Right ventricle myocardium superior (tissue), 1 donor: ENCODE results near the gene SYT9. TPM values are rescaled to one million over a fixed set of nuclear protein-coding genes. Genes with fewer than 3 reads are reported as not detected.
"Not testable (repeated sequence)": the region's sequence is repeated elsewhere in the genome, so short reads cannot be mapped to it uniquely, and the experiment has no call there.

Experiments
- ATAC-seq: fragments of 200-7000 bp; cut with Tn5 transposase; one replicate; pipeline ENCODE4 v1.9.1; 2020; ENCODE audit warnings: mild to moderate bottlenecking; ENCODE audit not compliant: poor library complexity
- DNase-seq: peaks from one replicate; pipeline ENCODE4 v3.0.0-alpha.2; 2020
- intact Hi-C: fragments of 100-400 bp; cut with DNase I; formaldehyde crosslinking; loops from one replicate; pipeline ENCODE4 v1.11.2; 2022
- total RNA-seq: library from RNA; stranded (reverse); fragmentation: NEBNext Ultra II Directional; extraction: Animal tissue kit (Norgen Biotek cat#: 25700); gene quantifications from one replicate; pipeline ENCODE4 v1.2.1, GENCODE V29; 2021
- donor health status: DM: no; HTN: yes; CAD: no; lungs with severe emphysema.

SYT9 gene
- total RNA-seq, 1 donor from 2014 or later: 0.13 TPM

DNA sequence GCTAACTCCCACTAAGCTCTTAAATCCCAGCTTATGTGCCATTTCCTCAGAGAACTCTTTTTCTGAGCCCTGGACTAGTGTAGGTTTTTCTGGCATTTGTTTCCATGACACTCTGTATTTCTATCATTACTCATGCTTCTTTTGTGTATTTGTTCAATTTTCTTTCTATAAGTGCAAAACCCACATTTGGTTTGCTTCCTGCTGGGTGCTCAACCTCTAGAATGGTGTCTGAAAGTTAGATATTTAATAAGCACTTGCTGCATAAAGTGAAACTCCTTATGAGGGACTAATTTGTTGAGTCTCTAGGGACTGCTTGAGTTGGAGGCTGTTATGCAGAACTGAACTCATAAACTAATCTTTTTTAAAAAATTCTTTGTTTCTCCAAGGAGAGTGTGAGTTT lies 68.6 kb downstream of the SYT9 start:
- DNase-seq: no peak
- intact Hi-C loops: no loop called here
- no peak for ATAC-seq

DNA sequence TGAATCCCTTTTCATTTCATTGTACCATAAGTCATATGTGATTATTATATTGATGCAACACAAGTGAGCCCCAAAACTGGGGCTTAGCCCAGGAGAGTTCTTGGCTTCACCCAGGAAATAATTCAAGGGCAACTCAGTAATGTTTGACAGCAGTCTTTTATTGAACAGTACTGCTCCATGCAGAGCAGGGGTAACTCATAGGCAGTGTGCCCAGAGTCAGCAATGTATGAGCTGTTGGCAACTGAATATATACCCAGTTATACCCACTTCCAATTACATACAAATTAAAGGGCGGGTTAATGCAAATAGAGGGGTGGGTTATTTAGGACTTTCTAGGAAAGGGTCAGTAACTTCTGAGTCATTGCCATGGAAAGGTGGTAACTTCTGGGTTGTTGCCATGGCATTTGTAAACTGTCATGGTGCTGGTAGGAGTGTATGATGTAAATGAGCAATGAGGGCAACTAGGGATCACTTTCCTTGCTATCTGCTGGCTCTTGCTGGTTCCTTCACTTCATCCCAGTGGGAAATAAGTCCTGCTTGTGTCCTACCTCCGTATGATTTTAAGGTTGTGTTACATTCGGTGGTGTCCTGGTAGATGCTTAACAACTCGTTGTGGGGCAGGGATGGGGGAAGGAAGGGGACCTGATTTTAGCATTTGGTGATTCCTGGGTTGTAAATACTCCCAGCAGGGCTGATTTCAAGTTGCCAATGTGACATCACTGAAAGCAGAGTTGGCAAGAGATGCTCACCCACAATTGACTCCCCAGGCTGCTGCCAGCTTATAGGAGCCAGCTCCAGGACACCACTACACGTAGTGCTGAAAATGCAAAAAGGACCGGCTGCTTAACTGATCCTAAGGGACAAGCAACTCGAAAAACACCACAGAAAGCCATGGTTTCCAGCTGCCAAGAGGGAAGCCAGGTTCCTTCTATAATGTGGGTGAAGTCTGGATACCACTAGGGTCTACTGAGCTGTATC lies 70.1 kb downstream of the SYT9 start:
- DNase-seq (no peak), ATAC-seq (no peak)
- intact Hi-C loops: no loop called here

DNA sequence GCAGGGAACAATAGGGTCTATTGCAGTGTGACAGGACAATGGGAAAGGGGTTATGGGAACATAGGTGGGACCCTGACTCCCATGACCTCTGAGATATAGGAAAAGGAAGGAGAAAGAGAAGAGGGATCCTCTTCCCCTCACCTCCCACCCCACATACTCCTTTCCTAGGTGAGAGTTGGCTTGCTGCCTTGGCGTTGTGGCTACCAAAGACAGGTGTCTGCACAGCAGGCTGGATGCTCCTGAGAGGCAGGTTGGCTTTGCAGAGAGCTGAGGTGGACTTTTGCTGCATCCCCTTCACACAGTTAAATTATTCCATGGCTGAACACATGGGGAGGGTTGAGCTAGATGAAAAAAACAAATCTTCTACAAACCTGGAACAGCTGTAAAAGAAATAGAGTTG lies 80.7 kb downstream of the SYT9 start:
- intact Hi-C loops: no loop called here
- ATAC-seq: no peak
- no peak for DNase-seq

DNA sequence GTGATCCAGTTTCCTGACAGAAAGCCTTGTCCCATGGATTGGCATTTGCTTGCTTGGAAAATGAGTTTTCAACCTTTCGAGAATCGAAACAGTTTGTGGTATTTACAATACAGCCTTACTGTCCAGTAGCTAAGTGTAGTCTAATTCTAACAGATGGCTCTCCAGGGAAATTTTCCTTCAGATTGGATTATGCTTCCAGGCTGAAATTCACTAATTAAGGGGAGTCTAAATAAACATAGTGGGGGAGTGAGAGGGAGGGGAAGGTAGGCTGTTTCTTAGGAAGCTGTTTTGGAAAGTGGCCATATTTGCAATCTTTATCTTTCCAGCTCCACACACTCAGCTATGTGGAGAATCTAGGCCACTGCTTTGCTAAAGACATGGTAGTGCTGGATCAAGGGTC lies 81.3 kb downstream of the SYT9 start:
- intact Hi-C loops: no loop called here
- ATAC-seq (no peak), DNase-seq (no peak)

DNA sequence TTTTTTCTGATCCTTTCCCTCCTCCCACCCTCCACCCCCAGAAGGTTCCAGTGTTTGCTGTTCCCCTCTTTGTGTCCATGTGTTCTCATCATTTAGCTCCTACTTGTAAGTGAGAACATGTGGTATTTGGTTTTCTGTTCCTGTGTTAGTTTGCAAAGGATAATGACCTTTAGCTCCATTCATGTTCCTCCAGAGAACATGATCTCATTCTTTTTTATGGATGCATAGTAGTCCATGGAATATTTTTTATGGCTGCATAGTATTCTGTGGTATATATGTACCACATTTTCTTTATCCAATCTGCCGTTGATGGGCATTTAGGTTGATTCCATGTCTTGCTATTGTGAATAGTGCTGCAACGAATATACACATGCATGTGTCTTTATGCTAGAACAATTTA lies 83.7 kb downstream of the SYT9 start:
- ATAC-seq, DNase-seq, intact Hi-C loops: not testable (repeated sequence)

DNA sequence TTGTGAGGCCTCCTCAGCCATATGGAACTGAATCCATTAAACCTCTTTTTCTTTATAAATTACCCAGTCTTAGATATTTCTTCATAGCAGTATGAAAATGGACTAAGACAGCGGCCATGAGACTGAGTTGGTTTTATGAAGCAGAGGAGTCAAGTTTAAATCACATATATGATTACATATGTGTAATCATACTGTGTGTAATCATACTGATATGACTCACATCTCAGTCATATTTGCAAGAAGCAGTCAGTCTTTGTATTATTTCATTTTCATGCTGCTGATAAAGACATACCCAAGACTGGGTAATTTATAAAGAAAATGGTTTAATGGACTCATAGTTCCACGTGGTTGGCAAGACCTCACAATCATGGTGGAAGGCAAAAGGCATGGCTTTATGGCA lies 89.8 kb downstream of the SYT9 start:
- DNase-seq (no peak), ATAC-seq (no peak)
- intact Hi-C loops: no loop called here

DNA sequence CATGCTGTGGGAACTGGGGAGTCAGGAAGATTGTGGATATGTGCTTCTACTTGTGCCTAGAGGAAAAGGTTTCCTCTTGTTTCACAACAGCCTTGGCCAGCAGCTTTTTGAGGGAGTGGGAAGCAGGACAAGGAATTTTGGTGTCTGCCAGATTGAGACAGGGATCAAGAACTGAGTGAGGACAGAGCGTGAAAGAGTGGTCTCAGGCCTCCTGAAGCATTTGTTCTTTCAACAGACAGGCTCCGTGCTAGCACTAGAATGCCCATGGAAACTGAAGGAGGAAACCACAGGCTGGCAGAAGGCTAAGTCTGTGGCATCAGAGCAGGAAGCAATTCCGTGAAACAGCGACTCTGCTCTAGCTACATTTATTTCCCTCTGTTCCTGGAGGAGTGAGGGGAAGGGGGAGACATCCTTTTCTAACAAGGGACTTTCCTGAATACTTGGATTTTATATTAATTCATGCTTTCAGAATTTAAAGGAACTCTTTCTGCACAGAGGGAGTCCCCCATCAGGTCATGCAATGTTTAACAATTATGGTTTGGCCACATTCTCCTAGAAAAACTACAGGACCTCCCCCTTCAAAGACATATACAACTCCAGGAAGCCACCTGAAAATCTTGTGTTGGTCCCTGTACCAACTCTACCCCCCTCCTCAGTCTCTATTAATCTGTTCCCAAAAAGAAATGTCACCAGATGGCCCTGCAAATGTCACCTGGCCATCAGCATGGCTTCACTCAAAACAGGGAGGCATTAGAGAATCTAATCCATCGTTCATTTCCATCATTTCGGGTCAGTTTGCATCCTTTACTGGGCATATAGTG lies 96.1 kb downstream of the SYT9 start:
- intact Hi-C loops: no loop called here
- ATAC-seq (no peak), DNase-seq (no peak)

DNA sequence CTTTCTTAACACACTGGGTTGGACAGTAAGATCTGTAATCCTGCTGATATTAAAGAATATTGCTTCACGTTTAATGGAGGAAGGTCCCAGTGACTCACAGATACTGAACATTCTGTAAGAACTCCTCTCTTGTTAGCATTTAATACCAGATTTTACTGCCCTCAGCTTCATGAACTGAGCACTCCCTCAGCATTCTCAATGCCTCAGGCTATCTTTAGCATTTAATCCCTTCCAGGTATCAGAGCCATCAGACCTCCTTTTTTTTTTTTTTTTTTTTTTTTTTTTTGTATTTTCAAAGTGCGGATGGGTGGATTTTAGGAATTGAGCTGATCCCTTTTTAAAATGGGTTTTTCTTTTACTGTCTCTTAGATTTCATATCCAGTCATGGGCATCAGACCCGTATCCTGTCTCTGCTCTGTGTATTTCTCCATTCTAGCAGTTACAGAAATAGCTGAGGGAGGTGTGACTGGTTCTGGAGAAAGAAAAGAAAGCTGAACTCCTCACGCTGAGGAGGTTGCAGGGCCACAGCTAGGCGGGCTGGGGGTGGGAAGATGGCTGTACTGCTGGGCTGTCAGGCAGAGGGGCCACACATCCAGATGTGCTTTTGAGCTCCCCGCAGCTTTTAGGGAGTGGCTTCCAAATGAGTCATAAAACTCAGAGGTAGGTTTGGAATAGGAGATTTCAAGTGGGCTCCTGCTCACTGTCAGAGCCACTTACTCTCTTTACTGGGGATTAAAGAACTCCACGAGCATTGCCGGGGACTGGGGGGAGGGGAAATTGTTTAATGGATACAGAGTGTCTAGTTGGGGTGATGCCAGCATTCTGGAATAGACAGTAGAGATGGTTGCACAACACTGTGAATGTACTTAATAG lies 97.0 kb downstream of the SYT9 start:
- DNase-seq (no peak), ATAC-seq (peak; percentile 81)
- intact Hi-C loops: no loop called here

DNA sequence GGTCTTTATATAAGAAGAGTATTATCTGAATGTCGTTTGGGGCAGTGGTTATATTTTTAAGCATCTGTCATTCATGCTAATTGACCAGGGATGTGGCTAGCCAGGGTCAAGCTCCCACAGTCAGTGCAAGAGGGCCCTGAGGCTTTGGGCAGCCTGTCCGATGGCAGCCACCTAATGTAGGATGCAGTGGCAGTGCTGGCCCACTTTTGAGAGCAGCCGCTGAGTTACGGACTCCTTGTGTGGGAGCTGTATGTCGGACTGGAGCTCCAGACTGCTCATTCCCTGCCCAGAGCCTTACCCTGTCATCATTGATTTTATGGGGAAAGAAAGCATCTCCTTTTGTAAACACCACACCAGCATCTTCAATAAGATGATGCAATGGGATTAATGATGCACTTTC lies 99.5 kb downstream of the SYT9 start:
- intact Hi-C loops: no loop called here

DNA sequence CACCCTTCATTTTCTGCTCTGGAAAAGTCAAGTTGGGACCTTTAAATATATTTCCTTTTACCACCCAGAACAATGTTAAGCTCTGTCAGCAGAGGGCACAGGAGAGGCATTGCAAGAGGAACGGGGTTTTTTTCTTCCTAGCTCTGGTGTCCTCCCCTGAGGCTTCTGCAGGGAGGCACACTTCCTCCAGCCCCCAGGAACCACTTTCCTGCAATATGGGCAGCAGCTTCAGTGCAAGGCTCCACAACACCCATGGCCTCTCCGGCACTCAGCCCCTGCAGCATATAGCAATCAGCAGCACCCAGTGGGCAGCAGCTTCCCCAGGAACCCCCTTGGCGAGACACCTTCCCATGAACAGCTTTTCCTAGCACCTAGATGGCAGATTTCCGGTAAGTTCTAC lies 101.4 kb downstream of the SYT9 start:
- no peak for DNase-seq
- peak; percentile 43 for ATAC-seq
- intact Hi-C loops: no loop called here

More for the DNA sequence above, 99.5 kb downstream of the SYT9 start:
- DNase-seq: no peak
- ATAC-seq: no peak

DNA sequence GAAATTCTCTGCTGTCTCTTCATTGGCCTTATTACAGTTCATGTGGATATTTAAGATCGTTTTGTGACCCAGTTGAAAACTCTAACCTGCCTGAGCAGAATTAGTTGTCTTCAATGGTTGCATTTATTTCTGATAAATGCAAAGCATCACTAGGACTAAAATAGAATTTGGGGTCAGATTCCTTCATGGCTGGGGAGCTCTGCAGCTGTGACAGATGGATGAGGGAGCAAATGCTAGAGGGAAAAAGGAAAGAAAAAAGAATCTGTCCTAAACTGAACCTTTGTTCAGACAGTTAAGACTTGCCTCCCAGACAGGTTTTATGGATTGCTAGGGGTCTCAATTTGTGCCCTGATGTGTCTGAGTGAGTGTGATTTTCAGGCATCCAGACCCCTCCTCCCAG lies 113.0 kb downstream of the SYT9 start:
- DNase-seq: no peak
- intact Hi-C loops: no loop called here
- no peak for ATAC-seq

DNA sequence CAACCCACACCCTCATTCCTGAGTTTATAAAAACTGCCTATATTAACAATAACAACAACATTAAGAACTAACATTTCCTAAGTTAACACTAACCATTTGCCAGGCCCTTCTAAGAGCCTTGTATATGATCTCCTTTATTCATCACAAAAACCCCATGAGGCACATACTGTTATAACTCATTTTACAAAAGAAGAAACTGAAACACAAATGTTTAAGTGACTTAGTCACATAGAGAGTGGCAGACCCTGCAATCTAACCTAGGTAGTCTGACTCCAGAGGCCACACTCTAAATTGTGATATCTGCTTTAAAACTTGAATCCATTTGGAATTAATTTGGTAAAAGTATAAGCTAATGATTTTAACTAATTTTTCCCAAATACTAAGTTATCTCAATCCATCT lies 116.1 kb downstream of the SYT9 start:
- DNase-seq: no peak
- intact Hi-C loops: no loop called here
- ATAC-seq: no peak

DNA sequence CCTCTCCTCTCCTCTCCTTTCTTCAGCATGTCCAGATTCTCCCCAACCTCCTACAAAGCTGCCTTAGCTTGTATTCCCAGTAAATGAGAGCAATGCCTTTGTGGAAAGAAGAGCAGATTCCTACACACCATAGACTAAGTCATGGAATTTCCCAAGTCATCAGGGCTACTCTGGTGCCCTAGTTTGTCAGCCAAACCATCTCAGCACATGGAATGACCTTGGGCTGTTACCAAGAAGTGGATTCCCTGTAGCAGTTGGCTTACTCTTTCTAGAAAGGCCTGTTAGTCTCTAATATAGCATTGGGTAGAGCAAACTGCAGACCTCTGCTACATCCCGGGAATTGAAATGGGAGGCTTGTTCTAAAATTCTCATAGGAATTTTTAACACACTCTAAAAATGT lies 124.7 kb downstream of the SYT9 start:
- ATAC-seq (no peak), DNase-seq (no peak)
- intact Hi-C loops: no loop called here

DNA sequence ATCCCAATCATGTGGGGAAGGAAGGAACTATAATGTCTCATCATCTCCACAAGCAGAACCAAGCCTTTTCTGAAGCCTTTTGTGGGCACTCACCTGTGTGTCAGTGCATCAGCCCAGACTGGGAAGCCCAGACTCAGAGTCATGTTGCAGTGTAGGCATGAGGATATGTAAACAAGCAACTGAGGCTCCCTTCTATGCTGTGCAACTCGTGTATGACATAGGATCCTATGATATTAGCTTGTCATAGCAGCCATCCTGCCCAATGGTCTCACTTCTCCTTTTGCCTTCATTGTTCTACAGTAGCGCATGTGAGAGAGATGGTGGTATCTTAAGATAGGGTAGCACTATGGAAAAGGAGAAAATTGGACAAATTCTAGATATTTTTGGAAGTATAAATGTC lies 130.2 kb downstream of the SYT9 start:
- intact Hi-C loops: no loop called here
- ATAC-seq (no peak), DNase-seq (no peak)

DNA sequence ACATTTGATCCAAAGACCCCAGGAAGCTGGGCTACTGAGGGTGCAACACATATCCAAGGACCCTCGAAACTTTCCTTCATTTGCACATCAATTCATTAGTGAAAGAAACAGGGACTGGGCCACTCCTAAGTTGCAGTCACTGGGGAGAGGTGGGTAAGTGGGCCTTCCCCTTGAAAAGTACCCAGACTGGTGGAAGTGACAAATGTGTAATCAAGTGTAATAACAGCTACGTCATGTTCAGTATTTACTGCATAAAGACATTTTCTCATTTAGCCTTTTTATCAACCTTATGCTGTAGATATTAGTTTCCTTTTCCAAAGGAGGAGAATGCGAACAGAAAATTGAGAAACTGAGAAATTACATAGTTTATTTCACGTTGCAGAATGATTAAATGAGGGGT lies 131.7 kb downstream of the SYT9 start:
- no peak for ATAC-seq
- intact Hi-C loops: no loop called here
- no peak for DNase-seq

DNA sequence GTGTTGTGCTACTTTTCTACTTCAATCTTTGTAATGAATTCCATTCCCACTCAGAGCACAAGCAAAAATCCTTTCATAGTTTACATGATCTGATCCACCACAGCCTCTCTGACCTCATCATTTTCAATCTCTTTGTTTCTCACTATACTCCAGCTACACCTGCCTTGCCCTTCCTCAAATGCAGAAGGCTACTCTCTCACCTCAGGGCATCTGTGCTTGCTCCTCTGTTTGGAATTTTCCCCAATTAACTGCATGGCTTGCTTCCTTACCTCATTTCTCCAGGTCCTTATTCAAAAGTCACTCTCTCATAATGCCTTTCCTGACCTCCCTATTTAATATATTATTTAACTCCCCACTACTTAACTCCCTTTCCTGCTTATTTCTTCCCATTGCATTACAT lies 133.0 kb downstream of the SYT9 start:
- intact Hi-C loops: no loop called here
- ATAC-seq (no peak), DNase-seq (no peak)

DNA sequence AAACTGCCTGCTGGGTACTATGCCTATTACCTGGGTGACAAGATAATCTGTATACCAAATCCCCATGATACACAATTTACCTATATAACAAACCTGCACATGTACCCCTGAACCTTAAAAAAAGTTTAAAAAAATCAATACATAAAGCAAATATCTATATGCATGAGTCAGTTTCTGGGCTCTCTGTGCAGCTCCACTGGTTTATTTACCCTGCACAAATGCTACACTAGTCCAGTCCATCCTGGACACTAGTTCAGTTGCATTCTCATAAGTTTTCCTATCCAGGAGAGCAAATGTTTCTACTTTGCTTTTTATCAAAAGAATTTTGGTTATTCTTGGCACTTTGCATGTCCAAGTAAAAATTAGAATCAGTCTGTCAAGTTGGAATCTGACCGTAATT lies 133.8 kb downstream of the SYT9 start:
- intact Hi-C loops: no loop called here
- no peak for DNase-seq

DNA sequence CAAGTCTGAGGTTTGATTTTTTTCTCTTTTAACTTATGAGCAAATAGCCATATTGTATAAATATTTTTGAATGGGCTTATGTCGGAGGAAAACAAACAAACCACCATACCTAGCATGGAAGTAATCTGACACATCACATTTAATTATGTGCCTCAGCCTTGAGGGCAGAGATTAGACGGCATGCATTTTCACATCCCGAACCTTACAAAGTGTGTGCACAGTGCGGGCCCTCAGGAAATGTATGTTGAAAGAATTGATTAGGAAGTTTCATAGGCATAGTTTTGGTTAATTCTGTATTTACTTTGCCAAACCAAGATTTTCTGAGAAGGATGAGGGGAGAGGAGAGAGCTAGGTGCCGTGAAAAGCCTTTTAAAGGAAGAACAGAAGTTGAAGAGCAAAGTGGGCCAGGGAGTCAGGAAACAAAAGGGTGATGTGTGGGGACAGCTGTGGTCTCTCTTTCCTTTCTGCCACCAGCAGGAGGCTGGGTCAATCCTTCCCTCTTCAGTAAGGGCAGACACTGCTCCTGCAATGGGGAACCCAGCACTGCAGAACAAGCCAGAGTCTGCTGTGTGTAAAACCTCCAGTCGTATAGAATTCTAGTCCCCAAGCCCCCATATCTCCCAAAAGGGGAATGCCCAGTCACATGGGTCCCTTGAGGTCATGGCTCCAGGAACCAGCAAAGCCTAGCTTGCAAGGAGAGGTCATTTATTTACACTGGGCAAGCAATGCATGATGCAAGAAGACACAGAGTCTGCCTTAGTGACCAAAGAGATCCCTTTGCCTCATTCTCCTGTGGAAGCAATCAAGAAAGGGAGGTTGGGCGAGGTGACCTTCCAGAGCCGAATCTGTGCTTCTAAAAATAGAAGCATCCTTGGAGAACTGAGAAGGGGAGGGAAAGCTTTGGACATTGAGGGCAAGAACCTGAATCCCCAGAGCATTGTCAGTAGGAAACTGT lies 162.5 kb downstream of the SYT9 start:
- intact Hi-C loops: no loop called here
- DNase-seq: no peak
- no peak for ATAC-seq

More for the DNA sequence above, 133.8 kb downstream of the SYT9 start:
- peak; percentile 29 for ATAC-seq
